PC-9 (cell line): Measurements from ENCODE around the gene GANC. TPM values are rescaled to one million over a fixed set of nuclear protein-coding genes. Genes with fewer than 3 reads are reported as not detected.

Source experiments
- BruUV-seq: library from RNA; stranded (reverse); fragments of 400-500 nt; replicated peaks from 2 replicates; lab custom pipeline; 2021; lab: Mats Ljungman, UMichigan
- CTCF ChIA-PET: fragments of 300-600 bp; sonication (Branson Sonifier 250); formaldehyde crosslinking; loops from one replicate; lab custom pipeline; 2022; ENCODE audit warnings: antibody characterized with exemption; lab: Charles Lee
- POLR2A ChIA-PET: fragments of 300-600 bp; sonication (Branson Sonifier 250); formaldehyde crosslinking; loops from one replicate; lab custom pipeline; 2022; ENCODE audit warnings: antibody characterized with exemption; ENCODE audit not compliant: unreplicated experiment; lab: Charles Lee
- DNase-seq, 2 experiments: peaks; one replicate each; pipeline versions ENCODE4 v3.0.0 to v3.0.0-alpha.2; 2015 to 2022; ENCODE audit warnings: mixed read lengths in 1 of 2
- H2AFZ ChIP-seq: fragments of 200-600 bp; sonication (generic); 2 replicates; pipeline ENCODE4 v1.8.1; 2017; ENCODE audit warnings: antibody characterized with exemption
- H3F3A ChIP-seq: fragments of 200-600 bp; sonication (generic); 2 replicates; pipeline ENCODE4 v1.8.1; 2017; ENCODE audit warnings: antibody characterized with exemption, mild to moderate bottlenecking, low read depth; ENCODE audit not compliant: insufficient read depth
- H3K27ac ChIP-seq: fragments of 200-600 bp; sonication (generic); 2 replicates; pipeline ENCODE4 v1.6.1; 2016; ENCODE audit warnings: mixed run types
- H3K27me3 ChIP-seq: fragments of 200-600 bp; sonication (generic); 2 replicates; pipeline ENCODE4 v1.6.1; 2016; ENCODE audit warnings: low read depth, mixed run types; ENCODE audit not compliant: insufficient read depth
- H3K36me3 ChIP-seq: fragments of 200-600 bp; sonication (generic); 2 replicates; pipeline ENCODE4 v1.6.1; 2016; ENCODE audit warnings: low read depth, mixed run types
- H3K4me1 ChIP-seq: fragments of 200-600 bp; sonication (generic); replicated peaks from 2 replicates; pipeline ENCODE4 v1.6.1; 2016; ENCODE audit warnings: mixed run types; ENCODE audit not compliant: insufficient read depth
- H3K4me2 ChIP-seq: fragments of 200-600 bp; sonication (generic); 2 replicates; pipeline ENCODE4 v1.6.1; 2017; ENCODE audit warnings: mixed run types
- H3K4me3 ChIP-seq: fragments of 200-600 bp; sonication (generic); 2 replicates; pipeline ENCODE4 v1.6.1; 2016; ENCODE audit warnings: mixed run types
- H3K79me2 ChIP-seq: fragments of 200-600 bp; sonication (generic); 2 replicates; pipeline ENCODE4 v1.6.1; 2017; ENCODE audit warnings: low read depth, mixed run types
- H3K9me2 ChIP-seq: fragments of 200-600 bp; sonication (generic); 2 replicates; pipeline ENCODE4 v1.8.1; 2017; ENCODE audit warnings: mild to moderate bottlenecking; ENCODE audit not compliant: insufficient read depth
- H3K9me3 ChIP-seq: fragments of 200-600 bp; sonication (generic); 2 replicates; pipeline ENCODE4 v1.8.1; 2016; ENCODE audit warnings: low read depth; ENCODE audit not compliant: insufficient read depth
- H4K20me1 ChIP-seq: fragments of 200-600 bp; sonication (generic); 2 replicates; pipeline ENCODE4 v1.8.1; 2017; ENCODE audit not compliant: insufficient read depth
- CTCF ChIP-seq: fragments of 200-600 bp; sonication (generic); conservative IDR thresholded peaks from 2 replicates; pipeline ENCODE4 v1.6.1; 2017; ENCODE audit warnings: mixed run types, antibody characterized with exemption, mild to moderate bottlenecking, moderate library complexity
- EZH2 ChIP-seq: fragments of 200-600 bp; sonication (generic); IDR thresholded peaks from 2 replicates; pipeline ENCODE4 v1.8.0; 2017; ENCODE audit warnings: antibody characterized with exemption, low read depth
- intact Hi-C: fragments of 100-400 bp; cut with micrococcal nuclease; formaldehyde crosslinking; loops from one replicate; pipeline ENCODE4 v1.10.0; 2022; ENCODE audit not compliant: unreplicated experiment
- total RNA-seq: library from RNA; stranded (reverse); gene quantifications from 2 replicates; pipeline ENCODE4 v1.2.3, GENCODE V29; 2021

GANC gene
- total RNA-seq, 1 experiment from 2014 or later: 16.3 TPM

- no peak overlapping the region for H3K27ac ChIP-seq
- intact Hi-C loops: no loop called here
- POLR2A ChIA-PET: no interaction called here
- no peak overlapping the region for H2AFZ ChIP-seq
- H3K4me3 ChIP-seq: no peak overlapping the region
- H3K9me2 ChIP-seq: no peaks in the 10 kb centered on the region
- no peaks in the 10 kb centered on the region for H4K20me1 ChIP-seq
- no peaks in the 10 kb centered on the region for H3F3A ChIP-seq
- H3K27me3 ChIP-seq: no peaks in the 10 kb centered on the region
- CTCF ChIA-PET: interaction anchor here (0.6 kb wide), 1 partner anchor 105 kb away, joined by 6 read pairs; no protein-coding TSS in a partner anchor
- DNase-seq: no peak
- H3K4me2 ChIP-seq: no peak overlapping the region
- no peak for TF ChIP-seq EZH2
- no peak for TF ChIP-seq CTCF
- H3K79me2 ChIP-seq: no peaks in the 10 kb centered on the region
- H3K4me1 ChIP-seq: no peaks in the 10 kb centered on the region
- H3K9me3 ChIP-seq: peaks cover 3% of the 10 kb centered on the region; the same call in 1 of the 2 replicates
- no TSS peak for BruUV-seq
- no peaks in the 10 kb centered on the region for H3K36me3 ChIP-seq
These were observed 102.3 kb downstream of the GANC start for GRCh38 chr15:42375252-42375651.

- Histone ChIP-seq H3K36me3 (no peaks in the 10 kb centered on the region), H3K9me3 (peaks cover 3% of the 10 kb centered on the region; the same call in 1 of the 2 replicates), H3F3A (no peaks in the 10 kb centered on the region), H4K20me1 (no peaks in the 10 kb centered on the region), H3K27ac (no peak overlapping the region), H3K4me1 (no peaks in the 10 kb centered on the region), H3K9me2 (no peaks in the 10 kb centered on the region), H3K27me3 (no peaks in the 10 kb centered on the region), H3K79me2 (no peaks in the 10 kb centered on the region), H2AFZ (no peak overlapping the region), H3K4me3 (no peak overlapping the region), H3K4me2 (no peak overlapping the region)
- intact Hi-C loops: no loop called here
- ChIA-PET CTCF (no interaction called here), POLR2A (no interaction called here)
- TF ChIP-seq EZH2 (no peak), CTCF (no peak)
- no TSS peak for BruUV-seq
- DNase-seq: no peak
These were observed 102.9 kb downstream of the GANC start for GRCh38 chr15:42375941-42376340.

GRCh38 chr15:42378011-42378410 lies 105.0 kb downstream of the GANC start:
- ChIA-PET POLR2A (interaction anchor here (0.6 kb wide), 1 partner anchor 1224 kb away, joined by 4 read pairs; no protein-coding TSS in a partner anchor), CTCF (no interaction called here)
- no peak overlapping the region for H3K4me2 ChIP-seq
- intact Hi-C loops: no loop called here
- no peak overlapping the region for H3K27ac ChIP-seq
- peaks cover 3% of the 10 kb centered on the region; the same call in 1 of the 2 replicates for H3K9me3 ChIP-seq
- no peak for DNase-seq
- H3K36me3 ChIP-seq: no peaks in the 10 kb centered on the region
- no peaks in the 10 kb centered on the region for H3K4me1 ChIP-seq
- no peaks in the 10 kb centered on the region for H3K79me2 ChIP-seq
- H3F3A ChIP-seq: no peaks in the 10 kb centered on the region
- no peak overlapping the region for H3K4me3 ChIP-seq
- no peak for TF ChIP-seq CTCF
- no peak for TF ChIP-seq EZH2
- no peak overlapping the region for H2AFZ ChIP-seq
- no peaks in the 10 kb centered on the region for H3K27me3 ChIP-seq
- no peaks in the 10 kb centered on the region for H3K9me2 ChIP-seq
- BruUV-seq: no TSS peak
- no peaks in the 10 kb centered on the region for H4K20me1 ChIP-seq
